Measurements from ENCODE around the gene POU2AF2.

- TF ChIP-seq, protein P1, sequence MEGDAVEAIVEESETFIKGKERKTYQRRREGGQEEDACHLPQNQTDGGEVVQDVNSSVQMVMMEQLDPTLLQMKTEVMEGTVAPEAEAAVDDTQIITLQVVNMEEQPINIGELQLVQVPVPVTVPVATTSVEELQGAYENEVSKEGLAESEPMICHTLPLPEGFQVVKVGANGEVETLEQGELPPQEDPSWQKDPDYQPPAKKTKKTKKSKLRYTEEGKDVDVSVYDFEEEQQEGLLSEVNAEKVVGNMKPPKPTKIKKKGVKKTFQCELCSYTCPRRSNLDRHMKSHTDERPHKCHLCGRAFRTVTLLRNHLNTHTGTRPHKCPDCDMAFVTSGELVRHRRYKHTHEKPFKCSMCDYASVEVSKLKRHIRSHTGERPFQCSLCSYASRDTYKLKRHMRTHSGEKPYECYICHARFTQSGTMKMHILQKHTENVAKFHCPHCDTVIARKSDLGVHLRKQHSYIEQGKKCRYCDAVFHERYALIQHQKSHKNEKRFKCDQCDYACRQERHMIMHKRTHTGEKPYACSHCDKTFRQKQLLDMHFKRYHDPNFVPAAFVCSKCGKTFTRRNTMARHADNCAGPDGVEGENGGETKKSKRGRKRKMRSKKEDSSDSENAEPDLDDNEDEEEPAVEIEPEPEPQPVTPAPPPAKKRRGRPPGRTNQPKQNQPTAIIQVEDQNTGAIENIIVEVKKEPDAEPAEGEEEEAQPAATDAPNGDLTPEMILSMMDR (IDR thresholded peaks at IDR 0.05): no peak
- no peak for TF ChIP-seq POLR2A (IDR thresholded peaks at IDR 0.05)
Observed at GRCh38 chr11:111327908-111328624, 82.5 kb downstream of the POU2AF2 start.

All from testis (tissue), 2 donors.